Fibroblast of mammary gland (primary cell): ENCODE results near the gene USP15.

Experiments used
- DNase-seq: peaks from one replicate; pipeline ENCODE4 v3.0.0-alpha.2; 2010; ENCODE audit warnings: low read depth
- H3K4me3 ChIP-seq: 2 replicates; pipeline ENCODE4 v1.5.1; 2011; ENCODE audit warnings: low read depth, mild to moderate bottlenecking, low read length, moderate library complexity; ENCODE audit not compliant: control insufficient read depth
- TF ChIP-seq, protein P1 (sequence below): conservative IDR thresholded peaks from 2 replicates; pipeline ENCODE4 v1.5.1; 2011; ENCODE audit warnings: low read depth, low read length, inconsistent platforms; ENCODE audit not compliant: control insufficient read depth, insufficient read depth

The USP15 gene

GRCh38 chr12:62268956-62269355, 8.8 kb downstream of the USP15 start:
- TF ChIP-seq, protein P1, sequence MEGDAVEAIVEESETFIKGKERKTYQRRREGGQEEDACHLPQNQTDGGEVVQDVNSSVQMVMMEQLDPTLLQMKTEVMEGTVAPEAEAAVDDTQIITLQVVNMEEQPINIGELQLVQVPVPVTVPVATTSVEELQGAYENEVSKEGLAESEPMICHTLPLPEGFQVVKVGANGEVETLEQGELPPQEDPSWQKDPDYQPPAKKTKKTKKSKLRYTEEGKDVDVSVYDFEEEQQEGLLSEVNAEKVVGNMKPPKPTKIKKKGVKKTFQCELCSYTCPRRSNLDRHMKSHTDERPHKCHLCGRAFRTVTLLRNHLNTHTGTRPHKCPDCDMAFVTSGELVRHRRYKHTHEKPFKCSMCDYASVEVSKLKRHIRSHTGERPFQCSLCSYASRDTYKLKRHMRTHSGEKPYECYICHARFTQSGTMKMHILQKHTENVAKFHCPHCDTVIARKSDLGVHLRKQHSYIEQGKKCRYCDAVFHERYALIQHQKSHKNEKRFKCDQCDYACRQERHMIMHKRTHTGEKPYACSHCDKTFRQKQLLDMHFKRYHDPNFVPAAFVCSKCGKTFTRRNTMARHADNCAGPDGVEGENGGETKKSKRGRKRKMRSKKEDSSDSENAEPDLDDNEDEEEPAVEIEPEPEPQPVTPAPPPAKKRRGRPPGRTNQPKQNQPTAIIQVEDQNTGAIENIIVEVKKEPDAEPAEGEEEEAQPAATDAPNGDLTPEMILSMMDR: no peak
- no peak overlapping the region for H3K4me3 ChIP-seq
- peak; percentile 85 for DNase-seq

DNA sequence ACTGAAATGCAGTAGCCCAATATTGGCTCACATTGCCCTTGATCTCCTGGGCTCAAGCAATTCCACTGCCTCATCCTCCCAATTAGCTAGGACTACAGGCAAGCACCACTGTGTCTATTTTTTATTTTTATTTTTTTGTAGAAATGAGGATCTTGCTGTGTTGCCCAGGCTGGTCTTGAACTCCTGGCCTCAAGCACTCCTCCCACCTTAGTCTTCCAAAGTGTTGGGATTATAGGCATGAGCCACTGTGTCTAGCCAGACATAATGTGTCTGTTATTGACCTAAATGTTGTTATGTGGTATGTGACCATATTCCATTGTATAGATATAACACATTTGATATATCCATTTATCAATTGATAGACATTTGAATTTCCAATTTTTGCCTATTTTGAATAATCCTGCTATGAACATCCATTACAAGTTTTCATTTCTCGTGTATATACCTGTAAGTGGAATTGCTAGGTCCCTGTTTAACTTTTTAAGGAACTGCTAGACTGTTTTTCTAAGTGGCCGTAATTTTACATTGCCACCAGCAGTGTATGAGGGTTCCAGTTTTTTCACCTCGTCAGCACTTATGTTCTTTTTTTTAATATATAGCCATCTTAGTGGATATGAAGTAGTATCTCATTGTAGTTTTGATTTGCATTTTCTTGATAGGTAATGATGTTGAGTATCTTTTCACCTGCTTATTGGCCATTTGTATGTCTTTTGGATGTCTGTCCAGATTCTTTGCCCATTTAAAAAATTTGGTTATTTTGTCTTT, 9.4 kb downstream of the USP15 start:
- no peak for DNase-seq
- TF ChIP-seq, protein P1: no peak
- H3K4me3 ChIP-seq: no peak overlapping the region

DNA sequence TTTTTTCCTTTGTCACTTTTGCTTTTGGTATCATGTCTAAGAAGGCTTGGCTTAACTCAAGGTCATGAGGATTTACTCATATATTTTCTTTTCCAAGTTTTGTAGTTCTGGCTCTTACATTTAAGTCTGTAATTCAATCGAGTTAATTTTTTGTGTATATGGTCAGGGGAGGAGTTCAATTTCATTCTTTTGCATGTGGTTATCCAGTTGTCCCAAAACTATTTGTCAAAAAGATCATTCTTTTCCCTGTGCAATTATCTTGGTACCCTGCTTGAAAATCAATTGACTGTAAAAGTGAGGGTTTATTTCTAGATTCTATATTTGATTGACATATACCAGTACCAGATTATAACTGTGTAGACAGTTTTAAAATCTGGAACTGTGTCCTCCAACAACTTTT, 10.2 kb downstream of the USP15 start:
- no peak overlapping the region for H3K4me3 ChIP-seq
- TF ChIP-seq, protein P1: no peak
- no peak for DNase-seq

DNA sequence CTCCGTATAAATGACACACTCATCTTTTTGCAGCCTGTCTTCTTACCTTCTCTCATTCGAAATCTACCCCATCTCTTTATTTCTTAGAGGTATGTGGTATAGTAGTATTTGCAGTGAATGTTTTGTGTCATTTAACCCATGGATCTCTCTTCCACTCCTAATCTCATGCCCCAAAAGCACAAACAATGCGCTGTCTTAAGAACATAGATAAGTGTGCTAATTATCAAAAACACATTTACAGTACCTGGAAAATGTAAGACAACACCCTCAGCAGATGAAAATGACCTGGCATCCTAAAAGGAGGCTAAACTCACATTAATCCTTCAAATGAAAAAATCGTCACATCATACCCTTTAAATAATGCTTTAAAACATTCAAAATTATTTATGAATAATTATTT, 10.7 kb downstream of the USP15 start:
- TF ChIP-seq, protein P1: no peak
- H3K4me3 ChIP-seq: no peak overlapping the region

GRCh38 chr12:62272936-62273552, 12.8 kb downstream of the USP15 start:
- DNase-seq: no peak
- TF ChIP-seq, protein P1: no peak
- H3K4me3 ChIP-seq: no peak overlapping the region

More for the DNA sequence above, 10.7 kb downstream of the USP15 start:
- DNase-seq: no peak

DNA sequence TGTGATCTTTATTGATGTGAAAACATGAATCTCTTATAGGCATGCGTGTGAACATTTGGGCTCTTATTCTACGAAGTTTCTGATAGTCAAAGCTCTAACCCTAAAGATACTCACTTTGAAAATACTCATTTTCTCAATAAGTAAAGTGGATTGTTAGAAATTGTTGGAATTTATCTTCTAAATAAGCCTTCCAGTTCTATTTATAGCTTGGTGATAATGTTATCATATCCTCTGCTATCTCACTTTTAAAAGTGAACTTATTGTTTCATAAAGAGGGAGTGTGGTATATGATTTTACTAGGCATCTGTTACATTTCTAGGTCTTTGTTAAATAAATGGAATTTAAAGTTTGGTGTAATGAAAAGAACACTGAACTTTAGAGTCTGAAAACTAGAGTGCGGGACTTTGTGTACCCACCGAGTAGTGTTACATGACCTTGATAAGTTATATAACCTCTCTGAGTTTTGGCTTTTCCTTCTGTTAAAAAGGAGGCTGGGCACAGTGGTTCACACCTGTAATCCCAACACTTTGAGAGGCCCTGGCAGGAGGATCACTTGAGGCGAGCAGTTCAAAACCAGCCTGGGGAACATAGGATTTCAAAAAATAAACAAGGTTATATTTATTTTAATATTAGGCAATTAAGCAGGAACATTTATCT, 13.6 kb downstream of the USP15 start:
- TF ChIP-seq, protein P1: no peak
- H3K4me3 ChIP-seq: no peak overlapping the region
- no peak for DNase-seq
